K562 (cell line): ENCODE results near the gene DISC1. TPM values are rescaled to one million over a fixed set of nuclear protein-coding genes. Genes with fewer than 3 reads are reported as not detected.

Experiments
- ATAC-seq: fragments of 200-7000 bp; cut with Tn5 transposase; 3 replicates; pipeline ENCODE4 v1.9.1; 2020; ENCODE audit warnings: moderate library complexity
- BruUV-seq: library from RNA; stranded (reverse); fragments of 400-500 nt; replicated peaks from 2 replicates; lab custom pipeline; 2021; lab: Mats Ljungman, UMichigan
- CTCF ChIA-PET: fragments of 300-600 bp; formaldehyde crosslinking; extraction: SDS; loops from one replicate; lab custom pipeline; 2021; ENCODE audit warnings: low intra/inter-chr PET ratio; lab: Yijun Ruan, JAX
- POLR2A ChIA-PET: fragments of 300-600, 350-650 bp; sonication (Branson Sonifier 250); formaldehyde crosslinking; extraction: SDS; loops from one replicate; lab custom pipeline; 2021; ENCODE audit warnings: antibody characterized with exemption, inconsistent platforms; lab: Yijun Ruan, JAX
- DNase-seq, 4 experiments: peaks; one replicate each; pipeline versions ENCODE4 v3.0.0 to v3.0.0-alpha.2; 2011 to 2018; ENCODE audit warnings: low spot score in 3 of 4, mixed read lengths in 3 of 4; ENCODE audit errors: extremely low read depth in 1 of 4
- FAIRE-seq: peaks from 2 replicates; lab custom pipeline; 2011; peaks lifted over from hg19 to GRCh38; lab: Jason Lieb, UNC
- H2AFZ ChIP-seq: 2 replicates; pipeline ENCODE4 v1.6.0; 2011; ENCODE audit warnings: low read depth, low read length, control low read depth, inconsistent platforms
- H3K27ac ChIP-seq: fragments of 200-600 bp; 3 replicates; pipeline ENCODE4 v1.8.0; 2011; ENCODE audit warnings: low read depth, mild to moderate bottlenecking, control low read depth, inconsistent platforms, low read length, moderate library complexity, mixed read lengths; ENCODE audit errors: extremely low read depth
- H3K27me3 ChIP-seq, 2 experiments: fragments of 300-600 bp in 1 of 2; 2 replicates in 1 of 2; 3 replicates in 1 of 2; pipeline versions ENCODE4 v1.6.0 to v1.8.0; 2011; ENCODE audit warnings: inconsistent platforms in 2 of 2, low read length in 2 of 2, mild to moderate bottlenecking in 1 of 2, mixed read lengths in 1 of 2, moderate library complexity in 1 of 2; ENCODE audit not compliant: control insufficient read depth in 2 of 2, insufficient read depth in 2 of 2
- H3K36me3 ChIP-seq: fragments of 300-600 bp; 3 replicates; pipeline ENCODE4 v1.8.0; 2011; ENCODE audit warnings: mild to moderate bottlenecking, low read length, inconsistent platforms; ENCODE audit not compliant: control insufficient read depth, insufficient read depth
- H3K4me1 ChIP-seq, 2 experiments: fragments of 200-600 bp in 1 of 2; replicated peaks in 1 of 2; 2 replicates in 1 of 2; 3 replicates in 1 of 2; pipeline versions ENCODE4 v1.5.1 to v1.8.0; 2011; ENCODE audit warnings: inconsistent platforms in 2 of 2, low read length in 2 of 2, mild to moderate bottlenecking in 1 of 2, mixed read lengths in 1 of 2, moderate library complexity in 1 of 2; ENCODE audit not compliant: control insufficient read depth in 2 of 2, insufficient read depth in 2 of 2
- H3K4me2 ChIP-seq: 2 replicates; pipeline ENCODE4 v1.6.1; 2011; ENCODE audit warnings: low read length, control low read depth, inconsistent platforms, mixed read lengths; ENCODE audit not compliant: insufficient read depth
- H3K4me3 ChIP-seq: fragments of 200-600 bp; sonication (generic), shearing (Covaris generic); 2 replicates; pipeline ENCODE4 v1.5.1; 2016; ENCODE audit warnings: control low read depth, inconsistent platforms
- H3K79me2 ChIP-seq: fragments of 200-600 bp; 3 replicates; pipeline ENCODE4 v1.8.0; 2011; ENCODE audit warnings: low read length, inconsistent platforms; ENCODE audit not compliant: control insufficient read depth, insufficient read depth
- H3K9ac ChIP-seq, 2 experiments: 2 replicates each; pipeline versions ENCODE4 v1.6.0 to v1.6.1; 2011; ENCODE audit warnings: low read depth in 2 of 2, low read length in 2 of 2, control low read depth in 1 of 2, inconsistent platforms in 1 of 2, mild to moderate bottlenecking in 1 of 2, mixed read lengths in 1 of 2; ENCODE audit not compliant: insufficient read depth in 1 of 2
- H3K9me1 ChIP-seq: one replicate; pipeline ENCODE4 v1.6.0; 2011; ENCODE audit warnings: inconsistent platforms, mild to moderate bottlenecking, low read length, moderate library complexity; ENCODE audit not compliant: control insufficient read depth, insufficient read depth
- H3K9me3 ChIP-seq: replicated peaks from 2 replicates; pipeline ENCODE4 v1.5.1; 2011; ENCODE audit warnings: low read depth, low read length, inconsistent platforms; ENCODE audit not compliant: control insufficient read depth, insufficient read depth
- H4K20me1 ChIP-seq: replicated peaks from 2 replicates; pipeline ENCODE4 v1.6.1; 2011; ENCODE audit warnings: low read length, inconsistent platforms, mixed read lengths; ENCODE audit not compliant: control insufficient read depth, insufficient read depth
- BRD9 ChIP-seq: fragments of 450-650 bp; IDR thresholded peaks from 2 replicates; pipeline ENCODE4 v1.6.1; 2018; ENCODE audit warnings: low read depth; ENCODE audit not compliant: partially characterized antibody
- CBX5 ChIP-seq: IDR thresholded peaks from 2 replicates; pipeline ENCODE4 v1.6.1; 2014; ENCODE audit warnings: low read depth, borderline replicate concordance
- EP300 ChIP-seq: IDR thresholded peaks from 2 replicates; pipeline ENCODE4 v1.6.1; 2012; ENCODE audit warnings: low read length, improper control_type of control experiment
- KLF13 ChIP-seq: fragments of 450-650 bp; IDR thresholded peaks from 2 replicates; pipeline ENCODE4 v1.6.1; 2016; ENCODE audit warnings: missing genetic modification characterization, low read depth, mild to moderate bottlenecking, missing compliant biosample characterization, moderate library complexity, borderline replicate concordance
- NR2C1 ChIP-seq, 2 experiments: fragments of 450-650 bp; IDR thresholded peaks; 2 replicates each; pipeline ENCODE4 v1.6.1; 2017; ENCODE audit warnings: mild to moderate bottlenecking in 2 of 2, antibody characterized with exemption in 1 of 2, inconsistent platforms in 1 of 2, missing compliant biosample characterization in 1 of 2, missing genetic modification characterization in 1 of 2
- RFX5 ChIP-seq: IDR thresholded peaks from 2 replicates; pipeline ENCODE4 v1.6.1; 2011; ENCODE audit warnings: low read depth, mild to moderate bottlenecking, improper control_type of control experiment, low read length
- RFX7 ChIP-seq: fragments of 250-450 bp; sonication (Bioruptor Pico); IDR thresholded peaks from 2 replicates; pipeline ENCODE4 v1.5.1; 2021; ENCODE audit warnings: mild to moderate bottlenecking
- SMARCB1 ChIP-seq: IDR thresholded peaks from 2 replicates; pipeline ENCODE4 v1.6.1; 2011; ENCODE audit warnings: improper control_type of control experiment, low read depth; ENCODE audit not compliant: insufficient read length
- ZC3H11A ChIP-seq: IDR thresholded peaks from 2 replicates; pipeline ENCODE4 v1.6.1; 2012; ENCODE audit warnings: low read depth, low read length, improper control_type of control experiment
- ZNF561 ChIP-seq: fragments of 450-650 bp; formaldehyde crosslinking; conservative IDR thresholded peaks from 2 replicates; pipeline ENCODE4 v1.4.0; 2020; ENCODE audit warnings: mild to moderate bottlenecking, moderate library complexity
- WGBS: fragments of 100-300 bp; shearing (Covaris generic); methylation state at CpG from one replicate; pipeline ENCODE4 v1.1.6; 2016; ENCODE audit warnings: low coverage, mixed read lengths; ENCODE audit not compliant: insufficient coverage; ENCODE audit errors: missing lambda C conversion rate; 5-methylcytosine and 5-hydroxymethylcytosine counted together
- in situ Hi-C: fragments of 300-500 bp; cut with MboI; formaldehyde crosslinking; loops from 4 replicates; pipeline ENCODE4 v1.15.0; 2018; ENCODE audit warnings: inconsistent platforms, mixed read lengths
- intact Hi-C: fragments of 100-400 bp; cut with micrococcal nuclease; formaldehyde crosslinking; loops from 2 replicates; pipeline ENCODE4 v1.14.2; 2022
- polyA plus RNA-seq, 8 experiments: library from polyadenylated mRNA; depleted of rRNA in 4 of 8; stranded (reverse) in 5 of 8; unstranded in 3 of 8; fragments of >200 nt; fragmentation: Nextera tagmentation in 2 of 8; fragmentation: Illumina TruSeq in 1 of 8; extraction: Ambion mirVana in 2 of 8; extraction: Trizol in 1 of 8; gene quantifications; 2 replicates each; pipeline versions ENCODE4 v1.2.1 to v1.2.3, GENCODE V29; 2011 to 2014; ENCODE audit warnings: inconsistent platforms in 1 of 8, missing spikeins in 1 of 8
- total RNA-seq, 7 experiments: library from RNA; depleted of rRNA in 6 of 7; stranded (reverse); fragments of >200 nt in 6 of 7; fragmentation: Illumina TruSeq in 2 of 7; extraction: Trizol in 2 of 7; gene quantifications; 2 replicates each; pipeline versions ENCODE4 v1.2.1 to v1.2.3, GENCODE V29; 2011 to 2021; ENCODE audit warnings: low replicate concordance in 1 of 7
- TF ChIP-seq, protein P1 (sequence below): sonication (generic); formaldehyde crosslinking; IDR thresholded peaks from 2 replicates; pipeline ENCODE4 v1.8.0; 2022; ENCODE audit warnings: mild to moderate bottlenecking, missing genetic modification reagents
- TF ChIP-seq, protein P2 (sequence below): fragments of 200-800 bp; sonication (Bioruptor generic); IDR thresholded peaks from 2 replicates; pipeline ENCODE4 v1.6.1; 2017; ENCODE audit warnings: missing genetic modification characterization, missing compliant biosample characterization

The DISC1 gene
- total and polyA plus RNA-seq, 9 of the 15 experiments (the other 6 are each of a cell fraction or from before 2014, with no cell fraction given): 0.01 to 0.11 (median 0.08) TPM; not detected in 1

DNA sequence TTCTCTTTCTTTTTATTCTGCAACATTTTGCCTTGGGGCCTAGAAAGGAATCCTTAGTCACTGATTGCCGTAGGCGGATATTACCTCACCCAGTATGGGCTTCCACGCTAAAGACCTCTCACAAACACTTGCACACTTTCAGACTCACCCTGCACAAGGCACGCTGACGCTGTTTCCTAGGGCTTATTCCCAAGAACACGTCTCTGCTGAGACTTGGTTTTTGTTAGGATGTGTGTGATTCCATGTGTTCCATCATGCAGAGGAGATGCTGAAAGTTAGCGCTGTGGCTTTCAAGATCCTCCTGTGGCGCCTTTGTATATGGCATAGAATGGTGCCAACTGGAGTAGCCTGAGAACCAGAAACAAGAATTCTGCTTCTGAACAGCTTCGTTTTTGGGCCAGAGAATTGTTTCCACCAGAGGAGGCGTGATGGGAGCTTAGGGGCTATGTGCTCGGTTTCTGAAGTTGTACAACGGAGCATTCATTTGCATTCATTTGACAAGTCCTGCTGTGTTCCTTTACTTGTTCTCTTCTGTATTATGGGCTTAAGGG lies 297.0 kb downstream of the DISC1 start (continued):
- TF ChIP-seq NR2C1 (IDR thresholded peaks at IDR 0.05) (no peak), NR2C1 (tag; IDR thresholded peaks at IDR 0.05) (no peak), RFX7 (no peak), EP300 (no peak), KLF13 (tag) (no peak)
- TF ChIP-seq, protein P1, sequence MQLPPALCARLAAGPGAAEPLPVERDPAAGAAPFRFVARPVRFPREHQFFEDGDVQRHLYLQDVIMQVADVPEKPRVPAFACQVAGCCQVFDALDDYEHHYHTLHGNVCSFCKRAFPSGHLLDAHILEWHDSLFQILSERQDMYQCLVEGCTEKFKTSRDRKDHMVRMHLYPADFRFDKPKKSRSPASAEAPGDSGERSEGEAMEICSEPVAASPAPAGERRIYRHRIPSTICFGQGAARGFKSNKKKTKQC (CRISPR knock-in tag): no peak
- TF ChIP-seq, protein P2, sequence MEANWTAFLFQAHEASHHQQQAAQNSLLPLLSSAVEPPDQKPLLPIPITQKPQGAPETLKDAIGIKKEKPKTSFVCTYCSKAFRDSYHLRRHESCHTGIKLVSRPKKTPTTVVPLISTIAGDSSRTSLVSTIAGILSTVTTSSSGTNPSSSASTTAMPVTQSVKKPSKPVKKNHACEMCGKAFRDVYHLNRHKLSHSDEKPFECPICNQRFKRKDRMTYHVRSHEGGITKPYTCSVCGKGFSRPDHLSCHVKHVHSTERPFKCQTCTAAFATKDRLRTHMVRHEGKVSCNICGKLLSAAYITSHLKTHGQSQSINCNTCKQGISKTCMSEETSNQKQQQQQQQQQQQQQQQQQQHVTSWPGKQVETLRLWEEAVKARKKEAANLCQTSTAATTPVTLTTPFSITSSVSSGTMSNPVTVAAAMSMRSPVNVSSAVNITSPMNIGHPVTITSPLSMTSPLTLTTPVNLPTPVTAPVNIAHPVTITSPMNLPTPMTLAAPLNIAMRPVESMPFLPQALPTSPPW (CRISPR knock-in tag): no peak
- TF ChIP-seq, all 486 proteins: peak for 0

DNA sequence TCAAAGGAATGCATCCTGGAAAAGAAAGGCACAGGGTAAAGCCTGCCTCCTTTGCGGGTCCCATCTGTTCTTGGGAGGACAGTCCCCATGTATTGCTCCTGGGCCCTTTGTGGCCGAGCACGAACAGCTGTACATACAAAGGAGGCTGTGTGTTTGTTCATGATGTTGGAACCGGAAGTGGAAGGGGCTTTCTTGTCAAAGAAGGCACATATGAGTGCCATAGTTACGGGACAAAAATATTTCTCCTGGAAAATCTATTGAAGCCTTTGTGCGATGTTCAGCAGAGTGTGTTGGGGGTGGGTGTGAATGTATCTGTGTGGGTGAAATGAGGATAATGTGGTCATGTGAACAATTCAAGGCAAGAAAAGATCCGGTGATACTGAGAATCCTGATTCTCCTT lies 297.6 kb downstream of the DISC1 start:
- H3K9ac ChIP-seq: no peak overlapping the region
- FAIRE-seq (no peak), DNase-seq (no peak), ATAC-seq (no peak)
- POLR2A ChIA-PET: interaction anchor here (0.9 kb wide), 1 partner anchor 41 kb away, joined by 3 read pairs; no protein-coding TSS in a partner anchor
- H3K27me3 ChIP-seq: no peaks in the 10 kb centered on the region; a peak in 1 of 5 replicates
- no peak overlapping the region for H3K4me3 ChIP-seq
- no peak overlapping the region for H3K4me2 ChIP-seq
- H2AFZ ChIP-seq: no peak overlapping the region
- intact Hi-C loops (no loop called here), in situ Hi-C loops (no loop called here)
- no peak for TF ChIP-seq CBX5
- TF ChIP-seq ZNF561 (CRISPR knock-in tag): no peak
- TF ChIP-seq BRD9: no peak
- no peak for TF ChIP-seq ZC3H11A
- TF ChIP-seq SMARCB1: no peak
- no peak for TF ChIP-seq RFX5
- CTCF ChIA-PET: no interaction called here
- no peak overlapping the region for H3K27ac ChIP-seq
- no TSS peak for BruUV-seq
- H3K79me2 ChIP-seq: no peaks in the 10 kb centered on the region
- H3K4me1 ChIP-seq: no peaks in the 10 kb centered on the region
- H3K36me3 ChIP-seq: no peaks in the 10 kb centered on the region
- no peaks in the 10 kb centered on the region for H4K20me1 ChIP-seq
- no peaks in the 10 kb centered on the region for H3K9me3 ChIP-seq
- no peaks in the 10 kb centered on the region for H3K9me1 ChIP-seq
- WGBS: 0% methylated on average over 7 of the region's 7 CpGs
